ENCODE results near the gene GABRR2.

The GABRR2 gene

DNA sequence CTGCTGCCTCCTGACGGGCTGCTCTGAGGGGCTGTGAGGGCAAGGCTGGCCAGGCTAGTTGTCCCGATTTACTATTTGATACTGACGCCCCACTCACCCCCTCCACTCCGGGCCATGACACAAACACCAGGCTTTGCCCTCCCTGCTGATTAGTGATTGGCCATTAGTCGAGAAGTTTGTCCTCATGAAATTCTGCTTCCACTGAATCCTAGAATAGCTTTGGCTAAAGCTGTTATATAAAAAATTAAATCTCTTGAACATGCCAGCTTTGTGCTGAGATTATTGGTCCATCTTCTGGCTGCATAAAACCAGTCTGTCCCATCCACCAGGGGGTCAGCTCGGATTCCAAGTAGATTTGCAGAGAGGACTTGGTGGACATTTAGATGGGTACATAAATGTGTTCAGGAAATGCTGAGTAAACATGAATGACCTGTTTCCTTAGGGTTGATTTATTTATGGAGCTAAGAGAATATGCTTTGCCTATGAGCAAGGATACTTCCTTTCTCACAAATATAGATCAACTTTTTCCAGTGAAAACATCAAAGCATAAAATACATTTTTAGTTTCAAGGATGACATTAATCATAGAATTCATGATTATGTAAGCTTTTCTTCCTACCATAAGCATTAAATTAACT, at the start of gene GABRR2:
GABRR2 (minus strand) TSS at position 51 of the 637 bp plus-strand sequence. CDS start 134 bp downstream, outside the sequence.
- no peak for DNase-seq

DNA sequence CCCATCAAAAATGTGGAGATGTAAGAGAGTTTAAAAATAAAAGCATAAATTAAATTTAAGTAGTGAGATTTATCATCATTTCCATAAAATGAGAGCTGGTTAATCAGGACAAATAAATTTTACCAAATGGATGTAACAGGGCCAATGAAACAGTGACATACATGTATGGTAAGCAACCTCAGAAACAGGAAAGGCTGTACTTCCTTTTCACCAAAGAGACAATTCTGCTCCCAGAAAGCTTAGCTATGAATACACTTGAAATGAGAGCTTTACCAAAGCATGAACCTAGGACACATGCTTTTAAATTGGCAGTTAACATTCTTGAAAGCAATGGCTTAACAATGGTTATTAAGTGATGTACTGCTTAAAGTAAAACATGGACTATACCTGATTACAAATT, 49.5 kb upstream of the GABRR2 start:
- DNase-seq = no peak

DNA sequence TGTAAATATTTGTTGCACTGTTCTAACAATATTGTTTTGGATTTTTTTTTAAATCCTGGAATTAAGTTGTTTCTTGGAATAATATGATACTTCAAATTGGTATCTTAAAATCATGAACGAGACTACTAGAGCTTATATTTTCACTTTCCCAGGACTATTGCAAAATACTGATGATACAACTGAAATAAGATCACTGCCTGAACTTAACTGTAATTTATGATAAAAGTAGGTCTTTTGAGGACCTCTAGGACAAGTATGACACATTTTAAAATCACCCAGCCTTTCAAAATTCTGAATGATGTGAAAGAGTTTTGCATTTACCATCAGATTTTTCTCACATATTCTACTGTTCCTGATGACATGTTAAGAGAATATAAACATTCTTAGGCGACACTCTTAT, 46.1 kb upstream of the GABRR2 start:
- no peak for DNase-seq

DNA sequence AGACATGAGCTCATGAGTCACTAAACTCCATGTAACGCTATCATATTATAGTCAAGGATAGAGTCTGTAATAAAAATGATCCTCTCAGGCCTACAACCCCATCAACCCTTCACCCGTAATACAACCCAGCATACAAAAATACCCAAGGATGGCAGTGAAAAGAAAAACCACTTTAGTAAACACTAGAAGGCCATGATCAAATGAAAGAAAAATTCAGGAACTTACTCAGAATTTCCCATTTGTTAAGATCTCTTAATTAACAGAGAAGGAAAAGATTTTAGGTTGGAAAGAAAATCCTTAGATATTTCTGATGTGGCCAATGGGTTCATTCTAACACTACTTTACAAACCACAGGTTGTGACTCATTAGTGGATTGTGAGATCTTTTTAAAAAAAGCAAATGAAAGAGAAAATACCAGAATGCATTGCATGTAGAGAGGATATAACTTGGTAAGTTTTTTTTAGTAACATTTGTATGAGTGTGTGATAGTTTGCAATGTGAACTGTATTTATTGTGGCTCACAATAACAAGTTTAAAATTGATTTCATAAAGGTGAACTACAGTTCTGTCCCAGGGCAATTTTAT, 45.4 kb upstream of the GABRR2 start:
- DNase-seq = no peak

DNA sequence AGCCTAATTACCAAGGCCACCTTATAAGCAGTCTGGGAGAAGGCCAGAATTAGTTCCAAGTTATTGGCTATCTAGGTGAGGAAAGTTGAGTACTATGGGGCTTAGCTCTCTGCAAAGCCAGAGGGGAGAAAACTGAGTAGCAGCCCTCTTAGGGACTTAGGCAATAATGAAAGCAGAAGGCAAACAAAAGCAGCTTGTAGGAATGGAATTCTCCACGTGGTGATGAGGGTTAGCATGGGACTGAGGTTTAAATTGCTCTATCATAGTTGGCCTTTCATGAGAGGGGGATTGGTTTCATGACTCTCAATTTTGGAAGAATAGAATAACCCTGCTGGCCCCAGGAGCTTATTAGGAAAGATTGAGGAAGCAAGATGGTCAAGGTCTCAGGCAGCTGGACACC, 44.5 kb upstream of the GABRR2 start:
- no peak for DNase-seq

DNA sequence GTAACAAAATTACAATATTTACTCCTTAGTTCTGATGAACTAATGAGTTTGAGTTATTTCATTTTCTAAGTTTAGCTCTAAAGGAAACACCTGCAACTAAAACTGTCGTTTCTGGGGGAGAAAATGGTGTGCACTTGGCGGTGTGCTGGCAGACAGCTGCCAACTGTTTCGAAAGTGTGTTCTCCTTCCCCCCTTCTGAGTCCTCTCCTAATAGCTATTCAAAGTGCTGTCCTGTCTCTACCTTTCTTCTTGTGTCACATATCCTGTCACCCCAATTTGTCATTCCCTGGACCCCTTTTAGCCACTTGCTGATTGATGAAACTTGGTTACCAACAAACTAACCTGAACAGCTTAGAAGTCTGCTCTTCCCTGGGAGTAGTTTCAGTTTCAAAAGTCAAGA, 42.3 kb upstream of the GABRR2 start:
- no peak for DNase-seq

DNA sequence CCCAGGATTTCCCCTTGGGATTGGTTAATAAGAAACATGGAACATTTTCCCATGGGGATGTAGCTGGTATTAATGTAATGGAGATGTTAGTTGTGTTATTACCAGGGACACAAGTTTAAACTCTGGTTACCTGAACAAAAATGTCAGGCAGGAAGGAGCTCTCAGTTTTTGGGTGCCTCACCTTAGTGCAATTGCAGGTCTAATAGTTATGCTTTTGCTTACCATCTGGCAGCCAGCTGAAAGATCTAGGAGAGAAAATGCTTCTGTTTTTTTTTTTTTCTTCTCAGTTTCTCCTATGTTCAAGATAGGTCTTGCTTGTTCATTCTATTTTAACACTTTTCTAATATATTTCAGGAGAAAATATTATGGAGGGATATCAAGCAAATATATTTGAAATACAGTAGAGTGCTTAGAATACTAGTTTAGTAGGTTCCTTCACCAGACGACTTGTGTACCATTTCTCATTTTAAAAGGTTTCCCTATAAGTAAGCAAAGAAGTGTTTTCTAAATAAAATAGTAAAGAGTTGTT, 41.6 kb upstream of the GABRR2 start:
- no peak for DNase-seq

DNA sequence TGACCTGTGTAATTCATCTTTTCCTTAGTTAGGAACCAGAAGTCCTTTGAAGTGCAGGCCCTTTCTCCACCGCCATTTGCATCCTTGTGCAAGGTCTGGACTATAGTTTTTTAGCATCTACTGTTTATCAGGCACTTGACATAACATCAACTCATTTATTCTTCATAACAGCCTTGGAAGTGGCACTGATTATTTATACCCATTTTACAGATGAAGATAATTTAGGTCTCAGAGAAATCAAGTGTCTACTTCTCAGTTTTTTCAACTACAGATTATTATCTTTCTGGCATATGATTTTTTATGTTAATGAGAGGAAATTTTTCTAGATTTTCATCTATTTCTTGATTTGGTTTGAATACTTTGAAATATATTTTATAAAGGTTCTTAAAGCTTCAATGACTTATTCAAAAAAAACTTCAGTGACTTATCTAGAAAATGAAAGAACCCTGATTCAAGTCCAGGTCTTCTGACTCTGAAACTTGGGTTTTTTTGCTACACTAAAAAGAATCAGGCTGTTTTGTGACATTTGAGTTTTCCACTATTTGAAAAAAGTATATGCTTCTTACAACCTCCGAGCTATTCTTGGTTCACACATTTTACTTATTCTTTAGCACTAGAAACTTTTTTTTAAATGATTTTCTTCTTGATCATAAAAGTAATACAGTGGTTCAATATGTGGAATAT, 40.6 kb upstream of the GABRR2 start:
- DNase-seq = no peak

DNA sequence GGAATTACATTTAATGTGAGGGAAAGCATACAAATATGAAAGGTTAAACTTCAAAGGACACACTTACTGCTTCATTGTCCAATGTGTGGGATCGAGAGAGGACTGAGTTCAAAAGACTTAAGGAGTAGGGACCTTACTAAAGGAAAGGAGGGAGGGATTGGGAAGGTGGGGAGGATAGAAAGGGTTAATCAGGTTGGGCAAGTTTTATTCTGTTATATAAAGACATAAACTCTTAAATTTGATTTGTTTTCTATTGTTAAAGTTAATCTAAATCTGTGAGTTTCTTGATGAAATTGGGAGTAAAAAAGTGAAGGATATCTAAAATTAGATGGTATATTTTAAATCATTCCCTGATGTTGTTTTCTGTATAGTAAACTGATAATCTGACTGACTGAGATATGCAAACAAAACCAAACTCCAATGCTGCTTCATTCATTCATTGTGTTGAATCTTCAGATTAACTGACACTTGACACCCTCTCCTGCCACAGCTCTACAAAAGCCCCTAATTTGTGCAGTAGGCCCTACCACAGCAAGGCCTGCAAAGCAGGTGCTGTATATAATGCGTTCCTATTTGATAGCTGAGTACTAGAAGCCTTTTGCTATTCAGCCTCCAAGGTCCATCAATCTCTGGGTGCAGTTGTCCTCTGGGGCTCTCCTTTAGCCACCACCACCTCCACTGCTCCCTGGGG, 38.7 kb upstream of the GABRR2 start:
- DNase-seq = peak; percentile 79

DNA sequence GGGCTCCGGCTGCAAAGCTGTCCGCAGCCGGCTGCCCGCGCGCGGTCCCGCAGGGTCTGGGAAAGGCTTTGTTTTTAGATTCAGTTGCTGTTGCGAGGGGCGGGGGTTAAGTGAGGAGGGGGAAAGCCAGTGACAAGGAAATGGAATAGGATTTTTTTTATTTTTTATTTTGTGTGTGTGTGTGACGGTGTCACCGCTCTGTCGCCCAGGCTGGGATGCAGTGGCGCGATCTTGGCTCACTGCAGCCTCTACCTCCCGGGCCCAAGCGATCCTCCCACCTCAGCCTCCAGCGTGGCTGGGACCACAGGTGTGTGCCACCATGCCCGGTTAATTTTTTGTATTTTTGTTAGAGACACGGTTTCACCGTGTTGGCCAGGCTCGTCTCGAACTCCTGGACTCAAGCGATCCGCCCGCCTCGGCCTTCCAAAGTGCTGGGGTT, 38.0 kb upstream of the GABRR2 start:
- DNase-seq = no peak

DNA sequence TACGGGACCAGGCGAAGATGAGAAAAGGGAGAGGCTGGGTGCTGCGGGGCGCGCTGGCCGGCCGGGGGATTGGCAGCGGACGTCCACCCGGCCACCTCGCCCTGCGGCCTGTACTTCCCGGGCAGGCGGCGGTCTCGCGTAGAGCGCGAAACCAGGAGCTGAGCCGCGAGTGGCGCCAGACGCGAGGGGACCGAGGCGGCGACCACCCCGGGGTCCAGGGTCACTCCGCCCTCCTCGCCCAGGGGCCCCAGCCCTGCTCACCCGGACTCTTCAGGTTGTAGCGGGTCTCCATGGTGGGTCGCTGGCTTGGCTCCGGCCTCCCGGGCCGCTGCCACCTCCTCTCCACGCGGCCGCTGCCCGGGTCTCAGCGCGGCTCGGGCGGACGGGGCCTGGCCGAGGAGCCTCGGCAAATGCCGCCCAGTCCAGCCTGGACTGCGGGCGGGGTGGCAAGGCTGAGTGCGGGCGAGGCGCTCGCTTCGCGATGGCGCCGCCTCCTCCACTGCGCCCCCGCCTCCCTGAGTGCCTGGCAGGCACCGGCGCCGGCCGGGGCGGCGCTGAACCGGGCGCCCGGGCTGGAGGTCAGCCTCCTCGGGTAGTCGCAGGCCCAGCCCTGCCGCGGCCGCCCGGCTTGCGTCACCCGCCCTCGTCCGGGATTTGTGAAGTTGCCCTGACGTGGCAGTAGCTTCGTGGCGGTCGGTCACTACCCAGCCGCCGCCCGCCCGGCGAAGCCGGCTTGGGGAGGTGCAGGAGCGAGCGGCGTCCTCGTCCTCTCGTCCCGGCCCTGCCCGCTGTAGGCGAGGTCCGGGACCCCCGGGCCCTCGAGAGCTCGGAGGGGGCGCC, 37.4 kb upstream of the GABRR2 start, which contains the start of gene UBE2J1:
UBE2J1 (minus strand) TSS at position 445 of the 840 bp plus-strand sequence; CDS start at position 292, 153 bp downstream.
- peak; percentile 89 for DNase-seq

DNA sequence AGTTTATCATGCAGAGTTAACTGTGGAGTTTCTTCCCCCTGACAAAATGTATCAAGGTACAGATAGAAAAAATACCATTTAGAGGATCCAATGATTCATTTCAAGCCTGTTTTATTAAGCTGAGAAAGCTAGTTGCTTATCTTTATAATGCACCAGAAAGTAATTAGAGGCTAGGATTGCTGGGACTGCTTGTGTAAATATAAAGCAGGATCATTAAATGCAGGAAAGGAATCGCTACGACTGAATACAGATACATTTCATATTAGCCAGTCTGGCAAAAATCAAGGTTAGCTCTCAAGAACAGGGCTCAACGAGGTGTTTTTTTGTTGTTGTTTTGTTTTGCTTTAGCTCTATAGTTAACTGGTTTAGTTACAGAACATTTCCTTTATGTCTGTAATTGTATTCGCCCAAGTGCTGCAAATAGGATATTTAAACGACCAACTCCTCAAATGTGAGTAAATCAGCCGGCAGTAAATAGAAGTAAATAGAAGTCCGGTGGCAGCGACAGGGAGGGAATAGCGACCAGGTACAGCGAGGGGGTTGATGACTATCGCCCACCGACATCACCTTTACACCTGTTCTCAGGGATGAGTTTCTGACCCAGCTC, 36.7 kb upstream of the GABRR2 start:
- DNase-seq = no peak

DNA sequence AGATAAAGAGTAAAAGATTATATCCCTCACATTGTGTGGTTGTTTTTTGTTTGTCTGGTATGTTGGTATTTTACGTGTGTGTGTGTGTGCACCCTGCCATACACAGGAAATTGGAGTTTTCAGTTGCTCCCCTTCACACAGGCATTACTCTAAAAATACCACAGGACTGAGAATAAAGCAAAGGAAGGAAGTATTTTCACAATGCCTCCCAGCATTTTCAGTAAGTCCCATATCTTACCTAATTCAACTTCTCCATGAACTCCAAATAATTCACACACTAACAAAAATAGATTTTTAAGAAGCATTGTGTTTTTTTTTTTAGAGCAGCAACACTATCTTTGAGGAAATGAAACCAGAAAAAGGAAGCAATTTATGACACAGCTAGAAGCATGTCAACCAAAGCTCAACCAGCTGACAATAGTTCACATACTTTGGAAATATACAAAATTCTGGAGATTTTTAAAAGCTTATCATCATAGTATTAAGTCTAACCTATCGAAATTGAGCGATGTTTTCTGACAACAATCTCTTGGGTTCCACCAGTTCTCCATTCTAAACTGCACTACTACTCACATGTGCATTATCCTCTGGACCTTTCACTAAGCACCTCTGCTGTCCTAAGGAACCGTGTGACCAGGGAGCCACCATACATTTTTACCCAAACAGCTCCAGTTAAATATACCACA, 35.3 kb upstream of the GABRR2 start:
- DNase-seq = no peak

DNA sequence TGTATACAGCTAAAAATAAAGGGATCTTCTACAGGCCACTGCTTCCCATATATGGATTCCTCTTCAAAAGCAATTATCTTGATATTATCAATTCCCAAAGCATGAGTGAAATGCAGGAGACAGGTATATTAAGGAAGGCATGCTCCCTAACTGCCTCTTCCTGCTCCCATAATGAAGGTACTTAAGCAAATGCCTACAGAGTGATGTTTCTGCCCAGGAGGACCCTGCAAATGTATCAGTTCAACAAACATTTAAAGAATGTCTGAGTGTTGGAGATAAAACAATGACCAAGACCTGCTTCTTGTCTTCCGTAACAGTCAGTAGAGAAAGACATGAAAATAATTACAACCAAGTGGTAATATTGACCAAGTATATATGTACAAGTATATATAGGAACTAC, 33.3 kb upstream of the GABRR2 start:
- no peak for DNase-seq

DNA sequence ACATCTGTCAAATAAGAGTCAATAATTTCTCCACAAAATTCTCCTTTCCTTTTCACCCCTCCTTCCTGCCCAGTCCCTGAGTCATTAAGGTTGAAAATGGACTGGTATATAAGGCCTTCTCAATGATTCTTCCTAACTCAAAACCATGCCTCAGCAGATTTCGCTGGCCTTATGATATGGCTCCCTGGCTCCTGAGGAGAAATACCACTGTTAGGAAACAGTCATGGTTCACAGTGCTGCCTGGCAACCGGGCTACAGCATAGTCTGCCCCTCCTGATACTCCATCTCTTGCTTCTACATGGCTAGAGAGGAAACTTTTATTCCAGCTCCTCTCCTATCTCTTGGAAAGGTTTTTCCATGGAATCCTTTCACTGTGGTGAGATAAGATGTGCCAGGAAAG, 32.7 kb upstream of the GABRR2 start:
- DNase-seq = no peak

DNA sequence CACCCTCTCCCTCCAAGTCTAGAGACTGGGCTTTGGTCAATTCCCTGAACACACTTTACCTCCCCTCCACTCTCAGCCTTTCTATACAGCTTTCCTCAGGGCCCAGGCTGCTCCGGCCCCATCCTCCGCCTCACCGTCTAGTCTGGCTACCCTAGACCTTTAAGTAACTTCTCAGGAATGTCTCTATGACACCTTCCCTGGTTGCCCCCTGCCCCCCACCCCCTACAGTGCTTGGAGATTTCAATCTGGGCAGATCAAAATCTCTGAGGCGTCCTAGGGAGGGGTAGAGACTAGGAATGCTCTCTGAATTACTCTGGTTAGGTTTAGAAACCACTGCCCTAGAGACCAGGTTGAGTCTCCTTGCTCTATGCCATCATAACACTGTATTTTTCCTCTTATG, 31.3 kb upstream of the GABRR2 start:
- DNase-seq = no peak

DNA sequence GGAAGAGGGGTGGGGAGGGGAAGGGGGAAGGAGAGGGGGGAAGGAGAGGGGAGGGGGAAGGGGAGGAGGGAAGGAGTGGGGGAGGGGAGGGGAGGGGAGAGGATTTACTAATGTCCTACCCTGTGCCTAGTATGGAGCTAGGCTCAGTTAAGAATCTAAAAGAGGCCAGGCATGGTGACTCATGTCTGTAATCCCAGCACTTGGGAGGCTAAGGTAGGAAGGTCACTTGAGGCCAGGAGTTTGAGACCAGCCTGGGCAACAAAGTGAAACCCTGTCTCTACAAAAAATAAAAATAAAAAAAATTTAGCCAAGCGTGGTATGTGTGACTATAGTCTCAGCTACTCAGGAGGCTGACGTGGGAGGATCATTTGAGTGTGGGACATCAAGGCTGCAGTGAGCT, 24.5 kb upstream of the GABRR2 start:
- no peak for DNase-seq

DNA sequence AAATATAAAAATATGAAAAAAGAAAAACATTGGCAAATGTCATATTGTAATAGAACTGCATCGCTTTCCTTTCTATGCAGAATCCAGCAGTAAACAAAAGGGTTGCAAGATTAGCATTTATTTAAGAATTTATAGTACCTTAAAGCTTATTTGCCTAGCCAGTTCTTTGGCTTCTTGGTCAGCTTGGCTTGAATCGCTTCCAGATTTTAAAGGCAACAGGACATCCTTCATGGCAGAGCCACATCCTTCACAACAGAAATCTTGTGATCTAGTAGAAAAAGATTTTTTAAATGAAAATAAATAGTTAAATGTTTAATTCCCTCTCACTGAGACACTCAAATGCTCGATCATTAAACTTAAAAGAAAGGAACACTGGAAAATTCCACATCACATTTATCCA, 20.1 kb upstream of the GABRR2 start:
- no peak for DNase-seq

DNA sequence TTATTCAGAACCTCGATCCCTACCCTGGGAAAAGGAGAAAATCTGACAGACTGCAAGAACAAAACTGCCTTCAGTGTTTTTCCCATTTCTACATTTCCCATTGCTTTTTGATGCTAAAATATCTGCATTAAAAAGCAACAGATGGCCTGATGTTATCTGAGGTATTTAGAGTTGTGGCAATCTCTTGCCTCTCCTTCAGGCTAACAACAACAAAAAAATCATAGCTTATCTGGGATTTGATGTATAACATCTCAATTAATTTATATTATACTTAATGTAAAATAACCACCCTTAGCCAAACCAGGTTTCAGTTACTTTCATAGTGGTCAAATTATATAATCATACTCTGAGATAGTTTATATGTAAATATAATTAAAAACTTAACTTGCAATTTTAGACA, 15.8 kb upstream of the GABRR2 start:
- DNase-seq = no peak

DNA sequence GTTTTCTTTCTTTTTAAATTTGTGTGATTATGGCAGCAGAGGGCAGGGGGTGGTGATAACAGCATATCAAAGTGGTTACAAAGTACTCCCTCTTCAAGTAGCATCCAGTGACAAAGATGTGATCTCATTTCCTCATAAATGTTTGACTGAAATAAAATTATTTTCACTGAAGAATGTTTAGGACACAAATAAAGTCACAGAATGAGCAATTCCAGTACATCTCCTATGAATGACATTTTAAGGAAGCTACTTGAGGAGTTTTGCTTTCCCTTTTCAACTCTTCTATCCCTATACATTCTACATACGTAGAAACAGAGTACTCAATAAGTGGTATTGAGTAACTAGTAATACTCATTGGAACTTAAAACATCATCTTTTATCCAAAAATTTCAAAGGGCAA, 13.9 kb upstream of the GABRR2 start:
- no peak for DNase-seq

DNA sequence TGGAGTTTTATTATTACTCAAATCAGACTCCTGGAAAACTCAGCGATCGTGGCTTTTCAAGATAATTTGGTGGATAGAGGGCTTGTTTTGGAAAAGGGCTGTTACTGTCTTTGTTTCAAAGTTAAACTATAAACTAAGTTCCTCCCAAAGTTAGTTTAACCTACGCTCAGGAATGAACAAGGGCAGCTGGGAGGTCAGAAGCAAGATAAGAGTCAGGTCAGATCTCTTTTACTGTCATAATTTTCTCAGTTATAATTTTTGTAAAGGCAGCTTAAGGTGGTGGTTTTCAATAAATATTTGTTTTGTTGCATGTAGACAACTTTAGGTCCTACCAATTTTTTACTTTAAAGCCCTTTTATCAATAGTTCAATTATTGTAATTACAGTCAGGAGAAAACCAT, 9.2 kb upstream of the GABRR2 start:
- no peak for DNase-seq

Data from NCI-H774 (cell line).